A549 (cell line): ENCODE results near the gene VARS2.

ENCODE experiments used
- MAZ ChIP-seq: fragments of 150-350 bp; IDR thresholded peaks from 2 replicates; pipeline ENCODE4 v1.6.1; 2014; ENCODE audit warnings: antibody characterized with exemption, low read depth, low read length, borderline replicate concordance
- RAD21 ChIP-seq, 2 experiments: fragments of >200 bp in 1 of 2; sonication (Bioruptor Twin) in 1 of 2; formaldehyde crosslinking in 1 of 2; IDR thresholded peaks in 1 of 2; conservative IDR thresholded peaks in 1 of 2; 2 replicates in 1 of 2; 3 replicates in 1 of 2; pipeline ENCODE4 v1.6.1; 2012 to 2018; ENCODE audit warnings: inconsistent platforms in 1 of 2
- RFX5 ChIP-seq: fragments of 450-650 bp; IDR thresholded peaks from 2 replicates; pipeline ENCODE4 v1.7.1; 2014; ENCODE audit warnings: antibody characterized with exemption, mild to moderate bottlenecking, moderate library complexity
- SMC3 ChIP-seq: fragments of >200 bp; sonication (Bioruptor Twin); formaldehyde crosslinking; IDR thresholded peaks from 3 replicates; pipeline ENCODE4 v1.6.1; 2018; ENCODE audit warnings: inconsistent platforms
- SREBF2 ChIP-seq: fragments of 450-650 bp; IDR thresholded peaks from 2 replicates; pipeline ENCODE4 v1.6.1; 2014; ENCODE audit warnings: mild to moderate bottlenecking, moderate library complexity

DNA sequence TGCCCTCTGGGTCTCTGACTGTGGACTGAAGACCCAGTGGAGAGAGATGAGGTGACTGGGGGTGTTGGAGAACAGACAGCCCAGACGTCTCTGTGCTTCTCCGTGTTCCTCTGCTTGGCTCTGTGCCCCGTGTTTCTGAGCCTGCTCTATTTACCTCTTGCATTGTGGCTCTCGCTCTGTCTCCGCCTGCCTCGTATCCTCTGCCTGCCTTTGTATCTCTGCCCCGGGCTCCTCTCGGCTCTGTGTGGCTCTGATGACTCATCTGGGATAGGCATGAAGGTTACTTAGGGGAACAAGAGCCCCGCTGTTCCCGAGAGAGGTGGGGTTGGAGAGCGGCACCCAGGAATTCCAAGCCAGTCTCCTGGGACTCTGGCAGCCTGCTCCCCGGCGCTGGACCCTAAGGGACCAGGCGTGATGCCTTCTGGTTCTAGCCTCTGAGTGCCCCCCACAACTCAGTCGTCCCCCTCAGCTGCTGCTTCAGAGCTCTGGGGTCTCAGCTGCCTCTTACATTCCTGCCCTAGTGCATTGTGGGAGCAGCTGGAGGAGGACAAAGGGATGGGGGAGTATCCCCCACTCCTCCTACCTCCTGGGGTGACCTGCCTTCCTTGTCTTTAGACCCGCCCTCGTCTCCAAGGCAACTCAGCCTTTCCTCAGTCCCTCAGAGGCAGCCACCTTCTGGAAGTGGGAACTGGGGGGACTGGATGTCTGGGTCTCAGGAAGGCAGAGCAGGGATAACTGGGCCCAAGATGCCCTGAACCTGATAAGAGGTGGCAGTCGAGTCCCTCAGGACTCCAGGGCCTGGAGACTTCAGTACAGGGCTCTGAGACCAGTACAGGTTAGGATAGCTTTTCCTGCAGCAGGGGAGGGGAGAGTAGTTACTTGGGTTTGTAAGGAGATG is 27.8 kb upstream of the VARS2 start:
- TF ChIP-seq RAD21 (conservative IDR thresholded peaks at IDR 0.05 in 1 of 2, IDR thresholded peaks at IDR 0.05 in 1 of 2): no peak
- no peak for TF ChIP-seq RFX5
- TF ChIP-seq MAZ: no peak
- no peak for TF ChIP-seq SREBF2
- TF ChIP-seq SMC3: no peak
